Heart left ventricle (tissue), 16 donors: Measurements from ENCODE around the gene SCN2B. TPM values are rescaled to one million over a fixed set of nuclear protein-coding genes. Genes with fewer than 3 reads are reported as not detected.

Experiments used
- ATAC-seq, 4 donors: fragments of 200-7000 bp; cut with Tn5 transposase; one replicate each; pipeline ENCODE4 v1.9.1; 2020 to 2022; ENCODE audit warnings: moderate library complexity in 4 of 4, mild to moderate bottlenecking in 3 of 4, moderate number of reproducible peaks in 1 of 4
- DNase-seq, 5 donors: peaks; one replicate each; pipeline ENCODE4 v3.0.0-alpha.2; 2020
- H3K27ac ChIP-seq, 12 donors: fragments of 200-600 bp; sonication (generic) in 4 of 12; one replicate each; pipeline versions ENCODE4 v1.5.0 to v1.8.0; 2016 to 2022; ENCODE audit warnings: mild to moderate bottlenecking in 2 of 12
- H3K27me3 ChIP-seq, 9 donors: fragments of 200-600 bp; sonication (generic) in 2 of 9; one replicate each; pipeline versions ENCODE4 v1.5.1 to v1.8.0; 2016 to 2022; ENCODE audit warnings: mild to moderate bottlenecking in 3 of 9
- H3K36me3 ChIP-seq, 9 donors: fragments of 200-600 bp; sonication (generic) in 2 of 9; one replicate each; pipeline versions ENCODE4 v1.5.0 to v1.8.0; 2018 to 2022; ENCODE audit warnings: mild to moderate bottlenecking in 2 of 9
- H3K4me1 ChIP-seq, 12 donors: fragments of 200-600 bp; sonication (generic) in 4 of 12; one replicate each; pipeline versions ENCODE4 v1.5.0 to v1.8.0; 2016 to 2022; ENCODE audit warnings: mild to moderate bottlenecking in 3 of 12
- H3K4me3 ChIP-seq, 12 donors: fragments of 200-600 bp; sonication (generic) in 4 of 12; one replicate each; pipeline versions ENCODE4 v1.5.0 to v1.8.0; 2017 to 2022; ENCODE audit warnings: mild to moderate bottlenecking in 9 of 12, moderate library complexity in 4 of 12
- H3K9me3 ChIP-seq, 12 donors: fragments of 200-600 bp; sonication (generic) in 4 of 12; one replicate each; pipeline versions ENCODE4 v1.5.0 to v1.8.0; 2016 to 2022; ENCODE audit warnings: mild to moderate bottlenecking in 1 of 12
- CTCF ChIP-seq, 12 donors: fragments of 200-600 bp; sonication (generic) in 4 of 12; IDR thresholded peaks; one replicate each; pipeline versions ENCODE4 v1.5.0 to v1.8.0; 2018 to 2022; ENCODE audit warnings: antibody characterized with exemption in 12 of 12, mild to moderate bottlenecking in 5 of 12
- POLR2A ChIP-seq, 2 donors: fragments of 450-650 bp; IDR thresholded peaks; one replicate each; pipeline ENCODE4 v1.6.1; 2017; ENCODE audit warnings: antibody characterized with exemption in 2 of 2, mild to moderate bottlenecking in 2 of 2, moderate library complexity in 2 of 2
- WGBS, 4 donors: extraction: QIAGEN DNeasy Blood & Tissue Kit in 2 of 4; methylation state at CpG; one replicate each; pipeline versions ENCODE4 v1.1.5 to v1.1.7; 2013 to 2018; 5-methylcytosine and 5-hydroxymethylcytosine counted together
- intact Hi-C, 10 donors: fragments of 100-400 bp; cut with DNase I; formaldehyde crosslinking; loops; one replicate each; pipeline versions ENCODE4 v1.11.1 to v1.14.2; 2022
- polyA plus RNA-seq, 2 donors: library from polyadenylated mRNA; stranded (reverse); fragments of 200-250 nt; gene quantifications; one replicate each; pipeline ENCODE4 v1.2.3, GENCODE V29; 2013
- total RNA-seq, 9 donors: library from RNA; depleted of rRNA in 2 of 9; stranded (reverse); fragments of >200 nt in 2 of 9; fragmentation: NEBNext Ultra II Directional in 3 of 9; extraction: Animal tissue kit (Norgen Biotek cat#: 25700) in 3 of 9; gene quantifications; one replicate each; pipeline versions ENCODE4 v1.1.0 to v1.2.4, GENCODE V29; 2016 to 2023
- donor health status: ischemic (EF 13 %, LVEDD 7.1; RV severe dilation, severe dysfunction).
- donor health status: healthy with polysubstance abuse.
- donor health status: DM: no; HTN: yes; CAD: no.
- donor health status: DM: no; HTN: no; CAD: no.
- donor health status: ischemic (EF 25% LVEDD 6.9; RV normal size, moderate dysfunction).
- donor health status: ischemic (EF 25% LVEDD 5.7; RV mildly dilated, moderate dysfunction).
- donor health status: healthy.
- donor health status: DM: yes; HTN: yes; CAD: no.
- donor health status: ischemic (EF 35%, LVEDD 5.7; RV mildly dilated, moderate dysfunction).
- donor health status: nonischemic (EF 11% LVEDD 7.7; RV severe dilation, severe dysfunction).
- donor health status: DM: yes; HTN: yes; CAD: no.
- donor health status: PGD.
- donor health status: ischemic (EF 29% LVEDD 5.4; RV normal size, mild dysfunction).
- donor health status: nonischemic (EF 23%, LVEDD 6.1; RV moderate dilation, normal function).

SCN2B gene
- total and polyA plus RNA-seq, 11 donors = 3.6 to 32.5 (median 11.8) TPM

DNA sequence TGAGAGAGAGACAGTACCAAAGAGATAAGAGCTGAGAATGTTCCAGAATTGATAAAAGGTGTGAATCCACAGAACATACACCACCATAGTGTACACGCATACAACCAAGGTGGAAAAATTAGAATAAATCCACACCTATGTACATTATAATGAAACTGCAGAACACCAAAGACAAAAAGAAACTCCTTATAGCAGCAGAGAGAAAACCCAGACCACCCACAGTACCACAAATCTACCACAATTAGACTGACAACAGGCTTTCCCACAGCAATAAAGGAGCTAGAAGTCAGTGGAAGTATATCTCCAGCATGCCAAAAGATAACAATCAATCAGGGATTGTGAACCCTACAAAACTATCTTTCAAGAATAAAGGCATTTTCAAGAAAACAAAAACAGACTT is 55.6 kb downstream of the SCN2B start:
- H3K36me3 ChIP-seq = no peaks in the 10 kb centered on the region
- H3K27ac ChIP-seq = no peak overlapping the region
- H3K4me3 ChIP-seq = no peak overlapping the region
- ATAC-seq (no peak), DNase-seq (no peak)
- TF ChIP-seq CTCF (IDR thresholded peaks at IDR 0.05) = no peak
- intact Hi-C loops = no loop called here
- WGBS, 4 donors = 92 to 100% (median 94%) methylated on average over 1 of the region's 1 CpG
- H3K4me1 ChIP-seq = peaks cover 0 to 19% (median 7%) of the 10 kb centered on the region in 12 donors
- no peaks in the 10 kb centered on the region for H3K27me3 ChIP-seq
- H3K9me3 ChIP-seq = peaks cover 0 to 4% (median 0%) of the 10 kb centered on the region in 12 donors

- WGBS, 4 donors = 55 to 60% (median 59%) methylated on average over 8 to 9 of the region's 9 CpGs
- intact Hi-C loops = no loop called here
- Histone ChIP-seq H3K27me3 (no peaks in the 10 kb centered on the region), H3K4me1 (peaks cover 0 to 19% (median 7%) of the 10 kb centered on the region in 12 donors), H3K9me3 (peaks cover 0 to 4% (median 0%) of the 10 kb centered on the region in 12 donors), H3K36me3 (no peaks in the 10 kb centered on the region), H3K4me3 (no peak overlapping the region), H3K27ac (peak overlapping the region; percentile 5 to 69 (median 42))
- TF ChIP-seq CTCF (IDR thresholded peaks at IDR 0.05) (no peak), POLR2A (IDR thresholded peaks at IDR 0.05) (no peak)
- ATAC-seq (peak; percentile 70 to 86 (median 74)), DNase-seq (no peak)
Measured at GRCh38 chr11:118117790-118118601, 58.4 kb downstream of the SCN2B start.

GRCh38 chr11:118115048-118115447 is 61.4 kb downstream of the SCN2B start:
- DNase-seq (no peak), ATAC-seq (no peak)
- H3K4me3 ChIP-seq = no peak overlapping the region
- no peaks in the 10 kb centered on the region for H3K9me3 ChIP-seq
- no peaks in the 10 kb centered on the region for H3K27me3 ChIP-seq
- peaks cover 0 to 19% (median 7%) of the 10 kb centered on the region in 12 donors for H3K4me1 ChIP-seq
- intact Hi-C loops = no loop called here
- H3K27ac ChIP-seq = no peak overlapping the region
- 84 to 92% (median 91%) methylated on average over 7 of the region's 7 CpGs for WGBS, 4 donors
- no peaks in the 10 kb centered on the region for H3K36me3 ChIP-seq
- no peak for TF ChIP-seq POLR2A (IDR thresholded peaks at IDR 0.05)
- TF ChIP-seq CTCF (IDR thresholded peaks at IDR 0.05) = no peak

DNA sequence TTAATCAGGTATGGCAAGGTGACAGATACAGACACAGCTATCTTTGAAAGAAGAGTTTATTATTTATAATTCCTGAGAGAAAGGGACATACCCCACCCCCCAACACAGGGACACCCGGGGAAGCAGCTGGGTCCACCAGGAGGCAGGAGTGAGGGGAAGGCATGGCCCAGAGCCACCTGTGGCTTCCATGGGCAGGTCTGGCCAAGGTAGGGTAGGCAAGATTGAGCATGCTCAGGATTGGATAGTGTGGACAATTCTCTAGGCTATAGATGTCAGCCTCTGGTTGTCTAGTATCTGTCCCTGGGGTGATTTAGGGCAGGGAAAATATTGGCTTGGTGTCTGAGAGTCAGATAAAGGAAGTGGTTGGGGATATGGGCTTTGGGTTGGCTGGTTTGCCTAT is 62.2 kb downstream of the SCN2B start:
- Histone ChIP-seq H3K27me3 (no peaks in the 10 kb centered on the region), H3K9me3 (no peaks in the 10 kb centered on the region), H3K4me1 (peaks cover 0 to 25% (median 11%) of the 10 kb centered on the region in 12 donors), H3K4me3 (no peak overlapping the region), H3K36me3 (no peaks in the 10 kb centered on the region), H3K27ac (no peak overlapping the region)
- intact Hi-C loops = no loop called here
- WGBS, 4 donors = 76 to 85% (median 78%) methylated on average over 1 of the region's 1 CpG
- no peak for ATAC-seq
- TF ChIP-seq CTCF (IDR thresholded peaks at IDR 0.05) = no peak
- DNase-seq = no peak
